Head of caudate nucleus (tissue), 42 donors: ENCODE data around the gene ROM1.
"Not testable (repeated sequence)": the region's sequence is repeated elsewhere in the genome, so short reads cannot be mapped to it uniquely, and the experiment has no call there.

Experiments used
- DNase-seq, 42 donors: peaks; one replicate each; pipeline versions ENCODE4 v3.0.0 to v3.0.0-alpha.2; 2020 to 2021; ENCODE audit warnings: mixed read lengths in 7 of 42
- intact Hi-C: fragments of 100-400 bp; cut with DNase I; formaldehyde crosslinking; loops from one replicate; pipeline ENCODE4 v1.15.0; 2022

The ROM1 gene, protein sequence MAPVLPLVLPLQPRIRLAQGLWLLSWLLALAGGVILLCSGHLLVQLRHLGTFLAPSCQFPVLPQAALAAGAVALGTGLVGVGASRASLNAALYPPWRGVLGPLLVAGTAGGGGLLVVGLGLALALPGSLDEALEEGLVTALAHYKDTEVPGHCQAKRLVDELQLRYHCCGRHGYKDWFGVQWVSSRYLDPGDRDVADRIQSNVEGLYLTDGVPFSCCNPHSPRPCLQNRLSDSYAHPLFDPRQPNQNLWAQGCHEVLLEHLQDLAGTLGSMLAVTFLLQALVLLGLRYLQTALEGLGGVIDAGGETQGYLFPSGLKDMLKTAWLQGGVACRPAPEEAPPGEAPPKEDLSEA

DNA sequence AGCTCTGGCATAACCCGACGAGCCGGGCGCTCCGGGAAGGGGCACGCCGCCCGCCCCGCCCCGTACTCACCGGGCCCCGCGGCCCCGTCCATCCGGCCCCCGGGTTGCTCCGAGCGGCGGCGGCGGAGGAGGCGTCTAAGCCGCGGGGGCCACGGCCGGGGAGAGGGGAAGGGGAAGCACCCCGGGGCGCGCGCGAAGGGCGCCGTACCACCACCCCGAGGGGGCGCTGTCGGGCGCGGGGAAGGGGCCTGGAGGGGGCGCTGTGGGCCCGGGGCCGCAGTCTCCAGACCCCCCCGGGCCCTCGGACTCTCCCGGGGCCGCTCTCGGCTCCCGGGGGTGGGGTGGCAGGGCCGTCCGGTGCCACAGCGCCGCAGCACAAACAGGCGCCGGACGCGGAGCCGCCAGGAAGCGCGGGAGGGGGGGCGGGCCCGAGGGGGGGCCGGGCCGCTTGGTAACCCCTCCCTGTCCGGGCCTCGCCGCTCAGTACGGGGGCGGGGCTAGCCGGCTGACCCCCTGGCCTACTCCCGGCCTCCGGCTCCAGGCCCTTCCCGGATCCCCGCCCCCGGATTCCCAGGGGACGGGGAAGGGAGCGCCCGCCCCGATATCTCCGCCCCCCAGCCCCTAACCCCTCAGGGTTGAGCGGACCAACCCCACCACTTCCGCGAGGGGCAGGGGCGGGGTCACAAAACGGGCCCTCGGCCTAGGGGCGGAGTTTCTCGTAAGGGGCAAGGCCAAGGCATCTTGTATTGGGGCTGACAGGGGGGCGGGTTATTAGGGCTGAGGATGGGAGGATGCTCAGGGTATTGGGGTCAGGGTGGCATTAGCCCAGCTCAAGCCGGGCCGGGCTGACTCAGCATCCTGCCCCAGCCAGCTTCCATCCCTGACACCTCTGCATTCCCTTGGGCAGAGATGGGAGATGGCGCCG is at the start of gene ROM1, which contains the start of gene EML3:
Gene ROM1, plus strand, starts transcription at position 892 of the 925 bp plus-strand sequence. Its CDS starts 25 bp downstream, at position 917.
Gene EML3, minus strand, starts transcription at position 410 of the 925 bp plus-strand sequence. Its CDS starts 318 bp downstream, at position 92.
- DNase-seq = peak; percentile 72 to 95 (median 87)
- intact Hi-C loops = no loop called here

- intact Hi-C loops = no loop called here
Measured at GRCh38 chr11:62565100-62565802, 47.8 kb upstream of the ROM1 start.

DNA sequence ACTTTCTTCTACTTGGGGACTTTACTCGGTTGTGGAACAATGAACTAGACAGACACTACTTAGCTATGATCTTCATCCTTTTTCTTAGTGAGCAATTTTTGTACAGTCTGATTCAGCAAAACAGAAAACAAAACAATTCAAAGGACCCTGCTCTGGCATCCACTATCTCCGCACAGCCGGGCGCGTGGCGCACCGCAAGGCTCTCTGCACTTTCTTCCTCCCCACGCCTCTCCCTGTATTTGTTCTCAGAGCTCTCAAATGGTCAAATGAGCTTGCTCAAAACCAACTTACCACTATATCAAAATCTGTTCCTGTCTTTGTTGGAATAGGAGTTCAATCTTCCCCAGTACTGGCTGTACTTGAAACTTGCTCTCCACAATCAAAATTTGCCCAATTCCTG is 46.8 kb upstream of the ROM1 start:
- intact Hi-C loops = no loop called here
- DNase-seq = no peak

More at GRCh38 chr11:62565100-62565802, 47.8 kb upstream of the ROM1 start:
- no peak for DNase-seq

DNA sequence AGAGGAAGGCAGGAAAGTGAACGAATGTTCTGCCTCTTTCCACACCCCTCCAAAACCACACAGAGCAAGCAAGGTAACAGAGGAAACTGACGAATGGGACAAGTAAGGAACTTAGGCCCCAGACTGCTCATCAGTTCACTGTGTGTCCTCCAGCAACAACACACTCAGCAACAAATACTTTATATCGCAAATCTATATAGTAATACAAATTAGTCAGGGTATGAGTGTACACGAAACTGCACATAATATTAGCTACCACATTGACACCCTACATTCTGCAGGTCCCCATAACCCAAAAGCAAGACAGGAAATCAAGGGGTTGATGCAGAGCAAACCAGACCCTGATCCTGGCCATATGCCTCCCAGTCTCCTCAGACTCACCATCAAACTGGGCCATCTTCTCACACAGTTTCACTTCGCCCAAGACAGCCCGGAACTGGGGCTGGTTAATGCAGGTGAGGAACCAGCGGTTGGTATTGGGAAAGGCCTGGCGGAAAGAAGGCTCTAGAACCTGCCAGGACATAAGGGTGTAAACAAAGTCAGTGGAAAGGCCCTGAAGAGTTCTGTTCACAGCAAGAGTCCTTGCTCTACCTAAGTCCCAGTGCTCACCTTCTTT is 45.9 kb upstream of the ROM1 start:
- intact Hi-C loops = no loop called here
- DNase-seq = no peak

DNA sequence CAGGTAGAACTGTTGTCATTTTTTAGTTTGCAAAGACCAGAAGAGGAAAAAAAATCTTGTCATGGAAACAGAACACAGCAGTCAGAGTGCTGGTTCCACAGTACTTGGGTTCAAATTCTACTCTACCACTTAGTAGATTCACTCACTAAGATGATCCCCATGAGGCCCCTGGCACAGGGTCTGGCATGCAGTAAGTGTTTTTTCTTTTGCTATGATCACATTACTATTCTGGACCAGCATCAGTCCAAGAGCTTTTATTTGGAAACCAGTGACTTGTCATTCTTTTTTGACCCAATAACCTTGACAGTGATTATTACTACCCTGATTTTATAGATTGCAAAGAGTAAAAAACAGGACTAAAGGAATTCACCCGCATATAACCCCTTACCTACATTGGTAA is 43.4 kb upstream of the ROM1 start:
- intact Hi-C loops = no loop called here
- no peak for DNase-seq

DNA sequence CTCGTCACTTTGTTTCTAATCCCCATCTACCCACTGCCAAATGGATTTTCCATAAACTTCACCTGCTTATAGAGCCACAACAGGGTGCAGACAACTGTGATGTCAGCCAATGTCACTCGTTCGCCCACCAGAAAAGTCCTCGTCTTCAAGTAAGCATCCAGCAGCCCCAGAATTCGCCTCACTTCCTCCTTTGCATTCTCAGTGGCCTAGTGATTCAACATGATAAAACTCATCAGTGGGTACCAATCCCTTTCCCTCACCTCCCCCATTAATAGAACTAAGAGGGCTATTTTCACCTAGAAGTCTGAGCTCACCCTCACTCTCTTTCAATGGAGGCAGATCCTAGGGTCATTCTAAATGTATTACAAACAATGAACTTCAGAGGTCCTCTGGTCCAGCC is 42.2 kb upstream of the ROM1 start:
- intact Hi-C loops, DNase-seq: not testable (repeated sequence)

- DNase-seq, intact Hi-C loops: not testable (repeated sequence)
Measured at GRCh38 chr11:62571493-62571892, 41.6 kb upstream of the ROM1 start.

DNA sequence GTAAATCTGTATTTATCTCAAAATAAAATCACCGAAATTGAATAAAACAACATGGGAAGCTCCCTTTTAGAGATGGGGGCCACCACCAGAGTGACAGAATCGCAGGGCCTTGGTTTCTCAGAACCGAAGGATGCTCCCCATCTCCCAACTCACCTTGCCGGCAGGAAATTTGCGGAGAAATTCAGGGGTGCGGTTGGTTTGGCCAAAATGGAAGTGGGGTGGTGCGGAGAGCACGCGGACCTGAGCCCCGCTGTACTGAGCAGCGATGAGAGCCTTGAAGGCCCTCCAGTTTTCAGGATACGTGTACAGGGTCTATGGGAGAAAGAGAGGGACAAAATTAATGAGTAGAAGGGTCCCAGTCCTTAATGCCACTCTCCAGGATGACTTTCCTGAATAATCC is 40.6 kb upstream of the ROM1 start:
- intact Hi-C loops = no loop called here

GRCh38 chr11:62573006-62573591 is 40.0 kb upstream of the ROM1 start:
- DNase-seq = peak in 15 of 42 donors; percentile 16 to 62 (median 45)
- intact Hi-C loops = no loop called here

More for the DNA sequence above, 40.6 kb upstream of the ROM1 start:
- no peak for DNase-seq

GRCh38 chr11:62573592-62574362 is 39.3 kb upstream of the ROM1 start, which contains the start of gene EEF1G:
TSS of gene EEF1G (minus strand) at chr11:62573891. CDS start at chr11:62573842, 49 bp downstream.
- intact Hi-C loops = no loop called here
- DNase-seq = peak; percentile 96 to 99 (median 98)

DNA sequence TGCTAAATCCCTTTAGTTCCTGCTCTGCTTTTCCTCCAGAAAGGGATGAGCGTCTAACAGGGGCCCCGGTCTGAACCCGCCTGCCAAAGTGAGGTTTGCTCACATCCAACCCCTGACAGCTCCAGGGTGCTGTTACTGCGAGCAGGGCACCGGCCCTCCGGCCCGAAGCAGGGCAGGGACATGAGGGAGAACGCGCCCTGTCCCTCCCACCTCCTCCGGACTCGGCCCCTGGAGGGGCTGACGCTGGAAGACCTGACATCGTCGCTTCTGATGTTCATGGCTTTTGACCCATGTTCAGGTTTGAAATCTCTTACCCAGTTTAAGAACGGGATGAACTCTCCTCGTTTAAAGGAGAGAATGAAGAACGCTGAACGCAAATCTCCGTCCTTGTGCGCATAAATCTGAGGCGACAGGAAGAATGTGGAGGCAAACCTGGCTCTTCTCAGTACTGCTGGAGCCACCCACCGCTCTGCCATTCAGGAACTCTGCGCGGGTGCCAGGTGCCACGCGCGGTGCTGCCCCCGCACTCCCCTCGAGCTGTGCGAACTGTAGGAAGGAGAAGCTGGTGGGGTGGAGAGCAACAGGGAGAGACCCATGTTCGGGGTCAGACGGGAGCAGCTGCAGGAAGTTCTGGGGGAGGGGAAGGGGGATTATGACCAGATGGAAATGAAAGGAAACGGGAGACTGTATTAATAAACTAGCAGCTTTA is 38.5 kb upstream of the ROM1 start:
- DNase-seq = peak; percentile 47 to 93 (median 80)
- intact Hi-C loops = no loop called here

DNA sequence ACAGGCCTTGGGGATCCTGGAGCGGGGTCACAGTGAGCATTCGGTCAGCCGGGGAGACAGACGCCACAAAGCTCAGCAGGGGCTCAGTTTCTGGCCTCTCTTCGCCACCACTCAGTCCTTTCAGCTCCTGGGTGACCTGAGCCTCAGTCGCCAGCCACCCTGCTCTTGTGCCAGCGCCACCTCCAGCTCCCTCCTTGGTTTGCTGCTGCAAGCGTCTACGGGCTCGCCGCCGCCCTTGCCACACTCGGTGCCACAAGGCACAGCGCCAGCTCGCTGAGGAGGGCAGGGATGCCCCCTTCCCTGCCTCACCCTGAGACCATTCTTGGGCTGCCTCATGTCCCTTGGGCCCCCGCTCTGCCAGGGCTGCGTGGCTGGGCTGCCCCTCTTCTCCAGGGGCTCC is 37.9 kb upstream of the ROM1 start:
- peak in 1 of 42 donors; percentile 47 for DNase-seq
- intact Hi-C loops = no loop called here

- DNase-seq = no peak
- intact Hi-C loops = no loop called here
Measured at GRCh38 chr11:62575837-62576236, 37.2 kb upstream of the ROM1 start.

GRCh38 chr11:62577046-62577714 is 35.9 kb upstream of the ROM1 start:
- intact Hi-C loops = no loop called here
- no peak for DNase-seq

DNA sequence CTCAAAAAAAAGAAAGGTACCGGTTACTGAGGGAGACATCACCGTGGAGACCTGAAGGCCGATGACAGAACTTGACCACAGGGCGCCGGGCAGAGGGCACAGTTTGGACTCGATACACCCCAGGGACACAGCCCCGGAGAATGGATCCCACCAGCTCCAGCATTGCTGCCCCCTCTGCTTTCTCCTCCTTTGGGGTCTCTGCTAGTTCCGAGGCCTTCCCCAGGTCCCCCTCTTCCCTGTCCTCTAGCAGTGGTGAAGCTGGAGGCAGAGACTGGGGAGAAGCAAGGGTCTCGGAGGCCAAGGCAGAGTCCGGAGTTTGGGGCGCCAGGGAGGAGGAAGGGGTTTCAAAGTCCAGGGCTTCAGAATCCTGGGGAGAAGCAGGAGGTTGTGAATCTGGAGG is 34.5 kb upstream of the ROM1 start:
- DNase-seq = no peak
- intact Hi-C loops = no loop called here

DNA sequence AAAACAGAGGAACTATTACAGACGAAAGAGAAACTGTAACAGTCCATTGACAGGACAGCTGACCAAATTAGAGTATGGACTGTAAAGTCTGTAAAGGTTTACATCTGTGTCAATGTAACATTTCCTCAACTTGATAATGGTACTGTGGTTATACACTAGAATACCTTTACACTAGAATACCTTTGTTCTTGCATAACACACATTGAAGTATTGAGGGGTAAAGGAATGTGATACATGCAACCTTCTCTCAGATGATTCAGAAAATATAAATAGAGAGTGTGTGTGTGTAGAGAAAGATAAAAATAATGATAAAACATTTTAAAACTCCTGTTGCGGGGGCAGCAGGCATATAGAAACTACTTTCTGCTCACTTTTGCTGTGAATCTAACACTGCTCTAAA is 33.8 kb upstream of the ROM1 start:
- peak in 1 of 42 donors; percentile 43 for DNase-seq
- intact Hi-C loops = no loop called here
